GM19467 (cell line): ENCODE results near the gene ARL10.
"Not testable (repeated sequence)": the region's sequence is repeated elsewhere in the genome, so short reads cannot be mapped to it uniquely, and the experiment has no call there.

ENCODE experiments used
- ATAC-seq: cut with Tn5 transposase; IDR thresholded peaks from one replicate; pipeline ENCODE4 v1.9.1; 2021; ENCODE audit warnings: mild to moderate bottlenecking, moderate library complexity; ENCODE audit not compliant: unreplicated experiment

ARL10 gene

GRCh38 chr5:176388444-176389134 is 23.3 kb downstream of the ARL10 start, which contains the start of the genes HIGD2A and NOP16:
HIGD2A (plus strand) TSS chr5:176388751; CDS start chr5:176388820, 69 bp downstream.
NOP16 (minus strand) TSS chr5:176388598; CDS start chr5:176388539, 59 bp downstream.
- peak; percentile 83 for ATAC-seq

GRCh38 chr5:176389135-176390123 is 24.1 kb downstream of the ARL10 start:
- ATAC-seq: peak; percentile 22

GRCh38 chr5:176391479-176391878 is 26.2 kb downstream of the ARL10 start:
- no peak for ATAC-seq

GRCh38 chr5:176391999-176392398 is 26.7 kb downstream of the ARL10 start:
- ATAC-seq: no peak

GRCh38 chr5:176392526-176392925 is 27.2 kb downstream of the ARL10 start:
- no peak for ATAC-seq

- no peak for ATAC-seq
These were observed 28.8 kb downstream of the ARL10 start for GRCh38 chr5:176394096-176394495.

GRCh38 chr5:176394881-176395675 is 29.8 kb downstream of the ARL10 start:
- ATAC-seq: no peak

- no peak for ATAC-seq
These were observed 31.0 kb downstream of the ARL10 start for GRCh38 chr5:176396330-176396729.

GRCh38 chr5:176397736-176398420 is 32.6 kb downstream of the ARL10 start:
- no peak for ATAC-seq

- ATAC-seq: no peak
These were observed 35.3 kb downstream of the ARL10 start for GRCh38 chr5:176400382-176401156.

- no peak for ATAC-seq
These were observed 36.3 kb downstream of the ARL10 start for GRCh38 chr5:176401281-176402205.

GRCh38 chr5:176405656-176406435 is 40.6 kb downstream of the ARL10 start:
- no peak for ATAC-seq

GRCh38 chr5:176406436-176407052 is 41.3 kb downstream of the ARL10 start:
- ATAC-seq: no peak

GRCh38 chr5:176407456-176408251 is 42.4 kb downstream of the ARL10 start:
- no peak for ATAC-seq

- ATAC-seq: not testable (repeated sequence)
These were observed 42.9 kb downstream of the ARL10 start for GRCh38 chr5:176408252-176408573.

GRCh38 chr5:176408590-176408989 is 43.3 kb downstream of the ARL10 start:
- no peak for ATAC-seq

- no peak for ATAC-seq
These were observed 44.5 kb downstream of the ARL10 start for GRCh38 chr5:176409765-176410164.
